Right lobe of liver (tissue), 6 donors: ENCODE data around the gene KRTAP5-11. TPM values are rescaled to one million over a fixed set of nuclear protein-coding genes. Genes with fewer than 3 reads are reported as not detected.
A peak's percentile ranks its signal among the peaks of the same experiment; 100 is the strongest.

ENCODE experiments used
- ATAC-seq, 4 donors: fragments of 200-7000 bp; cut with Tn5 transposase; one replicate each; pipeline ENCODE4 v1.9.1; 2020; ENCODE audit warnings: mild to moderate bottlenecking in 4 of 4, moderate library complexity in 4 of 4
- DNase-seq, 3 donors: peaks; one replicate each; pipeline ENCODE4 v3.0.0-alpha.2; 2020
- H3K27ac ChIP-seq, 3 donors: fragments of 200-600 bp; one replicate each; pipeline ENCODE4 v1.8.0; 2022
- H3K27me3 ChIP-seq, 2 donors: fragments of 200-600 bp; one replicate each; pipeline ENCODE4 v1.8.0; 2022
- H3K36me3 ChIP-seq, 4 donors: fragments of 200-600 bp; sonication (generic) in 1 of 4; one replicate each; pipeline versions ENCODE4 v1.5.1 to v1.8.0; 2017 to 2022; ENCODE audit warnings: control low read depth in 1 of 4
- H3K4me1 ChIP-seq, 4 donors: fragments of 200-600 bp; sonication (generic) in 1 of 4; one replicate each; pipeline versions ENCODE4 v1.5.1 to v1.8.0; 2017 to 2022; ENCODE audit warnings: control low read depth in 1 of 4
- H3K4me3 ChIP-seq, 3 donors: fragments of 200-600 bp; one replicate each; pipeline ENCODE4 v1.8.0; 2022
- H3K9me3 ChIP-seq, 4 donors: fragments of 200-600 bp; sonication (generic) in 1 of 4; one replicate each; pipeline versions ENCODE4 v1.5.1 to v1.8.0; 2017 to 2022; ENCODE audit warnings: control low read depth in 1 of 4
- CTCF ChIP-seq, 4 donors: fragments of 200-600 bp in 3 of 4; fragments of 450-650 bp in 1 of 4; IDR thresholded peaks; one replicate each; pipeline versions ENCODE4 v1.5.1 to v1.8.0; 2016 to 2022; ENCODE audit warnings: antibody characterized with exemption in 4 of 4, mild to moderate bottlenecking in 2 of 4
- POLR2A ChIP-seq: fragments of 450-650 bp; IDR thresholded peaks from one replicate; pipeline ENCODE4 v1.6.1; 2017; ENCODE audit warnings: antibody characterized with exemption, mild to moderate bottlenecking
- WGBS: methylation state at CpG from one replicate; pipeline ENCODE4 v1.1.6; 2018; ENCODE audit warnings: low coverage, low lambda C conversion rate; ENCODE audit not compliant: insufficient coverage; ENCODE audit errors: missing lambda C conversion rate; 5-methylcytosine and 5-hydroxymethylcytosine counted together
- intact Hi-C, 2 donors: fragments of 100-400 bp; cut with DNase I; formaldehyde crosslinking; loops; one replicate each; pipeline versions ENCODE4 v1.11.2 to v1.14.1; 2022
- total RNA-seq, 6 experiments: library from RNA; depleted of rRNA in 2 of 6; stranded (reverse); fragments of >200 nt in 2 of 6; fragmentation: NEBNext Ultra II Directional in 3 of 6; extraction: Animal tissue kit (Norgen Biotek cat#: 25700) in 3 of 6; gene quantifications; one replicate each; pipeline versions ENCODE4 v1.1.0 to v1.2.4, GENCODE V29; 2016 to 2023
- donor health status: DM: no; HTN: yes; CAD: no.
- donor health status: DM: no; HTN: no; CAD: no.
- donor health status: DM: no; HTN: no; CAD: no.
- donor health status: DM: no; HTN: yes; CAD: no.
- donor health status: DM: no; HTN: yes; CAD: no.

The KRTAP5-11 gene
- total RNA-seq, 6 experiments from 2014 or later: not detected

DNA sequence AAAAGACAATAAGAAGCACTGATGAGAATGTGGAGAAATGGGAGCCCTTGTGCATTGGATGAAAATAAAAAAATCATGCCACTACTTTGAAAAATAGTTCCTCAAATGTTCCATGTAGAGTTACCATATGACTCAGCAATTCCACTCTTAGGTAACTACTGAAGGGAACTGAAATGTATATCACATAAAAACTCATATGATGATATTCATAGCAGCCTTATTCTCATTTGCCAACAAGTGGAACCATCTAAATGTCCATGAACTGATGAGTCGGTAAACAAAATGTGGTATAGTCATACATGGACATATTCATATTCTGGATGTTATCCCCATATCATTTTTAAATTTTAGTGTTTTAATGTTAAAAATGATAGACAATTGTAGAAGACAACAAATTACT lies 31.0 kb downstream of the KRTAP5-11 start:
- TF ChIP-seq POLR2A (no peak), CTCF (IDR thresholded peaks at IDR 0.05) (no peak)

DNA sequence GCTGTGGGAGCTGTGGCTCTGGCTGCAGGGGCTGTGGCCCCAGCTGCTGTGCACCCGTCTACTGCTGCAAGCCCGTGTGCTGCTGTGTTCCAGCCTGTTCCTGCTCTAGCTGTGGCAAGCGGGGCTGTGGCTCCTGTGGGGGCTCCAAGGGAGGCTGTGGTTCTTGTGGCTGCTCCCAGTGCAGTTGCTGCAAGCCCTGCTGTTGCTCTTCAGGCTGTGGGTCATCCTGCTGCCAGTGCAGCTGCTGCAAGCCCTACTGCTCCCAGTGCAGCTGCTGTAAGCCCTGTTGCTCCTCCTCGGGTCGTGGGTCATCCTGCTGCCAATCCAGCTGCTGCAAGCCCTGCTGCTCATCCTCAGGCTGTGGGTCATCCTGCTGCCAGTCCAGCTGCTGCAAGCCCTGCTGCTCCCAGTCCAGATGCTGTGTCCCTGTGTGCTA lies 33.9 kb downstream of the KRTAP5-11 start:
- H3K27me3 ChIP-seq: no peaks in the 10 kb centered on the region
- H3K9me3 ChIP-seq: no peaks in the 10 kb centered on the region
- intact Hi-C loops: no loop called here
- H3K4me3 ChIP-seq: no peak overlapping the region
- no peaks in the 10 kb centered on the region for H3K4me1 ChIP-seq
- WGBS: 20% methylated on average over 1 of the region's 5 CpGs
- no peaks in the 10 kb centered on the region for H3K36me3 ChIP-seq
- DNase-seq (no peak), ATAC-seq (no peak)
- no peak for TF ChIP-seq CTCF (IDR thresholded peaks at IDR 0.05)
- no peak for TF ChIP-seq POLR2A
- no peak overlapping the region for H3K27ac ChIP-seq

More for the DNA sequence above, 31.0 kb downstream of the KRTAP5-11 start:
- H3K27ac ChIP-seq: no peak overlapping the region
- H3K36me3 ChIP-seq: no peaks in the 10 kb centered on the region
- intact Hi-C loops: no loop called here
- no peaks in the 10 kb centered on the region for H3K27me3 ChIP-seq
- no peak overlapping the region for H3K4me3 ChIP-seq
- DNase-seq (no peak), ATAC-seq (no peak)
- no peaks in the 10 kb centered on the region for H3K4me1 ChIP-seq
- H3K9me3 ChIP-seq: no peaks in the 10 kb centered on the region
- 80% methylated on average over 1 of the region's 1 CpG for WGBS

- no peak within 1 kb of the TSS for H3K4me3 ChIP-seq
- intact Hi-C loops: no loop called here
- no peaks in the 10 kb centered on the region for H3K27me3 ChIP-seq
- H3K9me3 ChIP-seq: no peaks in the 10 kb centered on the region
- no peak for TF ChIP-seq CTCF (IDR thresholded peaks at IDR 0.05)
- no peak for TF ChIP-seq POLR2A
- 64% methylated on average over 2 of the region's 5 CpGs for WGBS
- DNase-seq (no peak), ATAC-seq (no peak)
- H3K4me1 ChIP-seq: no peaks in the 10 kb centered on the region
- no peaks in the 10 kb centered on the region for H3K36me3 ChIP-seq
- H3K27ac ChIP-seq: no peak within 1 kb of the TSS
Observed at GRCh38 chr11:71548120-71548519, 34.6 kb downstream of the KRTAP5-11 start, which contains the start of gene KRTAP5-9. Gene KRTAP5-9 (plus strand): TSS chr11:71548420. CDS start chr11:71548658, 238 bp downstream.

DNA sequence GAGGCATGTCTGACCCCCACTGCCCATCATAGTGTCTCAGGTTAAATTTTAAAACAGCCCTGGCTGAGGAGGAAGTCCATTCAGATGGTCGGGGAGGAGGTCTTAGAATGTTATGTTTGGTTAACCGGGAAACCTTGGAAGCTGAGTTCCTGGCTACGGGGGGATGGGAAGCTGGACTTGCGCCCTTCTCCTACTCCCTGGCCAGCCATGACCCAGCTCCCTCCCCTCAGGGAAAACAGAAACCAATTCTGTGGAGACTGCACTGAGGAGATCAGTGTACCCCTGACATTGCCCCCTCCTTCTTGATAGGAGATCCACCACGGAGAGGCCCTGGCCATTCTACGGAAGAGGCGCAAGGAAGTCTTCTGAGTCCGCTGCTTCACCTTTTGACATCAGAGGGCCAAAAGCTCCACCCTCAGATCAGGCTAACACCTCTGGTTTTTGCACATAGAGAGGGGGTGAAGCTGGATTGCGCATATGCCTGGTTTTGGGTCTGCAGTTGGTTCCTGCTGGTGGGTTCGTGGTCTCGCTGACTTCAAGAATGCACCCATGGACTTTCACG lies 37.2 kb downstream of the KRTAP5-11 start:
- DNase-seq (no peak), ATAC-seq (peak in 3 of 4 donors; percentile 39 to 57 (median 48))
- H3K36me3 ChIP-seq: no peaks in the 10 kb centered on the region
- no peaks in the 10 kb centered on the region for H3K9me3 ChIP-seq
- H3K4me3 ChIP-seq: no peak overlapping the region
- TF ChIP-seq CTCF (IDR thresholded peaks at IDR 0.05) (no peak), POLR2A (no peak)
- H3K4me1 ChIP-seq: no peaks in the 10 kb centered on the region
- H3K27ac ChIP-seq: no peak overlapping the region
- H3K27me3 ChIP-seq: no peaks in the 10 kb centered on the region
- intact Hi-C loops: no loop called here
- 100% methylated on average over 3 of the region's 12 CpGs for WGBS
